Body of pancreas (tissue), 4 donors: ENCODE results near the gene LRRTM3.

ENCODE experiments used
- CTCF ChIP-seq, 7 experiments: fragments of 450-650 bp in 4 of 7; fragments of 200-600 bp in 3 of 7; sonication (generic) in 3 of 7; IDR thresholded peaks; one replicate each; pipeline ENCODE4 v1.5.1; 2016 to 2019; ENCODE audit warnings: antibody characterized with exemption in 7 of 7
- POLR2A ChIP-seq, 3 donors: fragments of 450-650 bp; IDR thresholded peaks; one replicate each; pipeline ENCODE4 v1.6.1; 2016; ENCODE audit warnings: antibody characterized with exemption in 3 of 3, mild to moderate bottlenecking in 2 of 3

- TF ChIP-seq CTCF (IDR thresholded peaks at IDR 0.05): no peak
- no peak for TF ChIP-seq POLR2A (IDR thresholded peaks at IDR 0.05)
Measured at GRCh38 chr10:66919248-66919647, 6.6 kb upstream of the LRRTM3 start.
